Activated CD4-positive, CD25-positive, alpha-beta regulatory T cell (primary cell): ENCODE measurements around the gene PAFAH2.
A peak's percentile ranks its signal among the peaks of the same experiment; 100 is the strongest.
"Not testable (repeated sequence)": the region's sequence is repeated elsewhere in the genome, so short reads cannot be mapped to it uniquely, and the experiment has no call there.

ENCODE experiments used
- DNase-seq, 4 experiments: peaks; one replicate each; lab custom pipeline; 2025; lab: John Stamatoyannopoulos, UW

Gene PAFAH2

DNA sequence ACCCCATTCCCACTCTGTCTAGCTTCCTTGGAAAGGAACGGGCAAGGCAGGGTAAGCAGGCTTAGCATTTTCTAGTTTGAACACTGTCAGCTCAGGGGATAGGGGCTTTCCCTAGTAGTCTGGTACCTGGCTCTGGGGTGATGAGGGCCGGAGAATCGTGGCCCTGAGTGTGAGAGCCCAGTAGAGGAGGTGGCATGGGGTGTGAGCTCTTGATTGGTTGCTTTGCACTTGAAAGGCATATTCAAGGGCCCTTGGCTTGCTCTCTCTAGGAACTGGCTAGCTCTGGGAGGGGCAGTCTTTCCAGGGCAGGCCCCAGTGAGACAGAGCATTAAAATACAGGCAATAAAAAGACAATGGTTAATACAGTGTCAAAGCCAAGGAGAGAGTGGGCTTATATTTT lies 13.0 kb upstream of the PAFAH2 start:
- no peak for DNase-seq

DNA sequence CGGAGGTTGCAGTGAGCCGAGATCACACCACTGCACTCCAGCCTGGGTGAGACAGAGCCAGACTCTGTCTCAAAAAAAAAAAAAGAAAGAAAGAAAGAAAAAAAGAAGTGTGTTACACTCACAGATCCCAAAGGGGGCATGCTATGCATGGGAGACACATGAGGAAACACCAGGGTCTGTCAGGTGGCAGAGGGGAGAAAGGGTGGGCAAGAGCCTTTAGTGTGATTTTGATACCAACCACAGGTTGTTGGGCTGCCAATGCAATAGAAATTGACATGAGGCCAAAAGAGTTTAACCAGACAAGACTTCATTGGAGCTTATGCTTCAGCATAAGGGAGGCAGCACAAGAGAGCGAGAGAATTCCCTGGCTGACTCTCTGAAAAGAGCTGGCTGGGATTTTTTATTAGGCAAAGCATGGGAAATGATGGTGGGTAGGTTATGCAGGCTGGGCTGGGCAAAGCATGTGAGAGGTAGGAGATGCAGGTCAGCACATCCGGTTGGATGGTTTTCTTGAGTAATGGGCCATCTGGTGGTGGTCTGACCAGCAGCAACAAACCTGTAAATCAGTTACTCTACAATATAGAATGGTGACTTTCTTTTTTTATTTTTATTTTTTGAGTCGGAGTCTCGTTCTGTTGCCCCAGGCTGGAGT lies 12.1 kb upstream of the PAFAH2 start:
- no peak for DNase-seq

DNA sequence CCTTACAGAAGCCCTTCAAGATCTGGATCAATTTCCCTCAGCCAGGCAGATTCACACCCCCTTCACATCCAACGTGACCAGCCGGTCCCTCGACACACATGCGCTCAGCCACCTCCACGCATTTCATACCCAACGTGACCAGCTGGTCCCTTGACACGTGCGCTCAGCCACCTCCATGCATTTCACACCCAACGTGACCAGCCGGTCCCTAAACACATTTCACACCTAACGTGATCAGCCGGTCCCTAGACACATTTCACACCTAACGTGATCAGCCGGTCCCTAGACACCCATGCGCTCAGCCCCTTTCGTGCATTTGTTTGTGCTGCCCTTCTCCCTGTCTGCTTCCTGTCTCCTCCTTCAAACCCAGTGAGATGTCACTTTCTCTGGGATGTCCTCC lies 8.8 kb upstream of the PAFAH2 start:
- no peak for DNase-seq

- no peak for DNase-seq
These were observed 7.7 kb upstream of the PAFAH2 start for GRCh38 chr1:26005434-26006105.

- no peak for DNase-seq
These were observed 5.9 kb upstream of the PAFAH2 start for GRCh38 chr1:26003756-26004155.

GRCh38 chr1:26003262-26003661 lies 5.4 kb upstream of the PAFAH2 start:
- no peak for DNase-seq

GRCh38 chr1:25999041-25999800 lies 1.4 kb upstream of the PAFAH2 start:
- DNase-seq, result no peak

DNA sequence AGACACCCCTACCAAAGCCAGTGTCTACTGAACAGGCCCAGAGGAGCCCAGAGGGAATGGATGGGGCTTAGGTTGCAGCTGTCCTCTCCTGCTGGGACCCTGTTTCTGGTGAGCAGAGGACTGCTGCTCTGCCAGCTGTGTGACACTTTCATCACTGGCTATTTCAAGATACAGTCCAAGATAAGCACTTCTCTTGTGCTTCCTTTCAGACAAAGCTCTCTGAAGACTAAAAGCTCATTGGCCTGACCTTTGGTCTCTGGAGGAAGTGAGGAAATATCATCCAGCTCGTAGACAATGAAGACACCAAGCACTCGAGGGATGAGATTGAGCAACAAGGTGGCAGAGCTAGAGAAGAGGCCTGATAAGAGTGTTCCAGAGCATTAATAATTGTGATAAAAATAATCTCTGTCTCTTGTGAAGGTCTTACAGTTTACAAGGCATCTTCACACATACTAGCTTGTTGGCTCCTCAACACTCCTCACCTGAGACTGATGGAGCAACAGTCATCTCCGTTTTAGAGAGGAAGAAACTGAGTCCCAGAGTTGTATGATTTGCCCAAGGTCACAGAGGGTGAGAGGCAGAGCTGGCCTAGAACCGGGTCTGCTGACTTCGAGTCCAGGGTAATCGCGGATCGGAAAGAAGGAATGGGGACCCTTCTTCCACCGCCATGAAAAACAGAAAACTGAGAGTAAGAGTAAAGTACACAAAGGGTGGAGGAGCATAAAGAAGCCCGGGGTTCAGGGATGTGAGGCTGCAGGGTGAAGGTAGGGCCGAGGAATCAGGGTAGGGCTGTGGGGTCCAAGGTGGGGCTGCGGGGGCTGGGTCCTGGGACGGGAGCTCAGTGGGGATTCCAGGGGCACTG lies 666 bp downstream of the PAFAH2 start:
- no peak for DNase-seq

DNA sequence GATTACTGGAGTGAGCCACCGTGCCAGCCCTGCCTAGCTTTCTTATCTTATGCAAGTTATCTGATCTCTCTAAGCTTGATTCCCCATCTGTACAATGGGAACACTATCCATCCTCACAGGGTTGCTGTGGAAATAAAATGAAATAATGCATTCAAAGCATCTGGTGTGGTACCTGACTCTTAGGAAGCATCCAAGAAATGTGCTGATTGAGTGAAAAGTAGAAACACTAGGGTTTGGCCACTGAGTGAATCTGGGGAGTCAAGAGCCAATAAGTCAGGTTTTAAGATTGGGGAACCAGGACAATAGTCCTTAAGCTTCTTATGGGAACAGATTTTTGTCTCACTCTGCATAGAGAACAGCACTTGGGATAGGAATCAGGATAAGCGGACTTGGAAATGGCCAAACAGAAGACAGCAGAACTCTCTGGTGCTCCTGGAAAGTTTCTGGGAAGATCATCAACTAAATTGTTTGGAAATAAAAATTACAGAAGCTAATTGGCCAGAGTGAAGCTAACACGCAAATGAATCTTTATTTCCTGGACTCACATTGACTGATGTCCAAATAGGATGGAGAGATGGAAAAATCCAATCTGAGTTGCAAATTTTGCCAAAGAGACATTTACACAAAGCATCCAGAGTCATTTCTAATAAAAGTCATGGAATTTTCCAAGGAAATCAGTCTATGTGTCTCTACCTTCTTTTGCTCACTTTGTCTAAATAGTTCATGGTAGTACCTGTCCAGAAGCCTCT lies 3.3 kb downstream of the PAFAH2 start:
- DNase-seq, result no peak

DNA sequence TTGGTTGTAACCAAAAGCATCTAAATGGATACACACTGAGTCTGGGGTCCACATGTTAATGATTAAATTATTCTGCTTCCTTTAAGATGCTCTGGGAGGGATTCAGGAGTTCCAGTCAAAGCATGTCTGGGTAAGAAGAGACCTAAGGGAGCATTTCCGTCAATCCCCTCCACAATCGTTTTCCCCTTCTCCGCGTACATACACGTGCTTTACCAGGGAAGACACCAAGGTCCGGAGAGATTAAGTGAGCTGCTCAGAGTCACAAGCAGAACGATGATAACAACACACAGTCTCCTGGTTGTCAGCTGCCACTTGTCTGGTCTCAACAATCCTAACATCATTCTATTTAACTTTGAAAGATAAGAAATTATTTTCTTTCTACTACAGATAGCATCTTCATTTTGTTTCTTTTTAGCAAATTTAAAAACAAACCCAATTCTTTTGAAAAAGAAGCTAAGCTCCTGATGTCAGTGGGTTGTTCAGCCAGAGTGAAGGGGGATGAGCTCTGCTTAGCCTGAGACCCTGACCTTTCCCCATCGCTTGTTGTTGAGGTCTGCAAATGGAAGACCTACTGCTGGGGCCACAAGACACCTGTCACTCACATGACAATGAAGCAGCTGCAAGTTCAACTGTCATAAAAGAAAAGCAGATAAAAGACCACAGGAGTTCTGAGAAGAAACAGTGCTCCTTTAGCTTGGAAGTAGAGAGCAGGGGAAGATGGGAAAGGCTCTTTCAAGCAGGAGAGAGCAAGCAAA lies 4.5 kb downstream of the PAFAH2 start:
- no peak for DNase-seq

- DNase-seq, result no peak
These were observed 5.1 kb downstream of the PAFAH2 start for GRCh38 chr1:25992689-25993171.

GRCh38 chr1:25991937-25992688 lies 5.8 kb downstream of the PAFAH2 start:
- no peak for DNase-seq

DNA sequence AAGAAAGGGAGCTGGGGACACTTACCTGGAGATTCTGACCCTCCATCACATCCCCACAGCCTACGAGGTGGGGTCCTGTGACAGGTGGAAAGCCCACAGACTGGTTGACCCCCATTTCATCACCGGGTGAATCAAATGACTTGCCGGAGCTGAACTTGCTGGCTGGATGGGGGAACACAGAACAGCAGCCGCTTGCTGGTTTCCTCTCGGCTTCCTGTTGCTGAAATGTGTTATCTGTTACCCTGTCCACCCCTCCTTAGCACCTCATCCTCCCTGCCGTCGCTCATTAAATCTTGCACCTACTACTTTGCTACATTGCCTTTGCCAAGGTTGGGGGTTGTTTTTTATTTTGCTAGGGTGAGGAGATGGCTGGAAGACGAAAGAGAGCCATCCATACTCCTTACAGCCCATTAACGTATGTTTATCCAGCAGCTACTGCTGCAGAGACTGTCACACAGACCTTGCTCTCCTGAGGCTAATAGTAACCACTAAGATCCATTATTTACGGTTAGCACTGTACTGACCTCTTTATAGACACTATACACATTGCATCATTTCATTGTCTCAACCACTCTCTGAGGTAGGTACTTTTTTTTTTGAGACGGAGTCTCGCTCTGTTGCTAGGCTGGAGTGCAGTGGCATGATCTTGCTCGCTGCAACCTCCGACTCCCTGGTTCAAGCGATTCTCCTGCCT lies 7.0 kb downstream of the PAFAH2 start:
- peak in 1 of 4 experiments; percentile 14 for DNase-seq

DNA sequence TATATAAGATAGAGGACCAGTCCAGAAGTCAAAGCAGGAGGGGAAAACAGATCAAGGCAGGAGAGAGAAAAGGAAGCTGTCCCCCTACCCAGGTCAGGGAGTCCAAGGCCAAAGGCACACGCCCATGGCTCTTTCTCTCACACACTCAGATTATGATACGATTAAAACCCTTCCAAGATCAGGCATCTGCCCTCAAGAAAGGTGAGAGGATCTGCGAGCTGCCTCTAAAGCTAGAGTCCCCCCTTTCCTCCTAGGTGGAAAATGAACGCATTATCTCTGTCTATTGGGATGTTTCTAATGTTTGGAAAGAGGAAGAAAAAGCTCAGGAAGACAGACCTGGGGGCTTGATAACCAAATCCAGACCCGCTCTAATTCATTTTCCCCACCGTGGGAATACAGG lies 7.6 kb downstream of the PAFAH2 start:
- DNase-seq, result no peak

- DNase-seq, result no peak
These were observed 8.2 kb downstream of the PAFAH2 start for GRCh38 chr1:25989440-25990234.

DNA sequence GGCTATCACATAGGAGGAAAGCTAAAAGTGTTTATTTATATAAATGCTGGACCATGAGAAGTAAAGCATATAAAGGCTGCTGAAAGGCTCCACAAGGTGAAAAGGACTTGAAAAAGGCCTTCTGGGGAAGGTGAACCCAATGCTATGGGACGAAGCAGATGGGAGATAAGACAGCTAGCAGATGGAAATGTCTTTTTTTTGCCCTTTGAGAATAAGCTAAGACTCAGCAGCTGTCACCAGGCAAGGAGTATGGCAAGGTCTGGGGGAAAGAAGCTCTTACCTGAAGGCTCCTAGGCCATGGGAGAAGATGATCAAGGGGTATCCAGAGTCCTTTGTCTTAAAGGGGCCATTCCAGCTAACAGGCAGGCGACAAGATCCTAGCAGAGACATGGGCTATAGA lies 9.9 kb downstream of the PAFAH2 start:
- DNase-seq, result no peak

DNA sequence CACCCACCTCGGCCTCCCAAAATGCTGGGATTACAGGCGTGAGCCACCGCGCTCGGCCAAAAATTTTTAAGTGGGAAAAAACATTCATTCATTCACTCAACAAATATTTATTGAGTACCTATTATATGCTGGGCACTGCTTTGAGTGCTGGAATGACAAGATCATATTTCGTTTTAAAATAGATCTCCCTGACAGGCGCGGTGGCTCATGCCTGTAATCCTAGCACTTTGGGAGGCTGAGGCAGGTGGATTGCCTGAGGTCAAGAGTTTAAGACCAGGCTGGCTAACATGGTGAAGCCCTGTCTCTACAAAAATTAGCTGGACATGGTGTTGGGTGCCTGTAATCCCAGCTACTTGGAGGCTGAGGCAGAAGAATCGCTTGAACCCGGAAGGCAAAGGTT lies 11.1 kb downstream of the PAFAH2 start:
- DNase-seq, result not testable (repeated sequence)

DNA sequence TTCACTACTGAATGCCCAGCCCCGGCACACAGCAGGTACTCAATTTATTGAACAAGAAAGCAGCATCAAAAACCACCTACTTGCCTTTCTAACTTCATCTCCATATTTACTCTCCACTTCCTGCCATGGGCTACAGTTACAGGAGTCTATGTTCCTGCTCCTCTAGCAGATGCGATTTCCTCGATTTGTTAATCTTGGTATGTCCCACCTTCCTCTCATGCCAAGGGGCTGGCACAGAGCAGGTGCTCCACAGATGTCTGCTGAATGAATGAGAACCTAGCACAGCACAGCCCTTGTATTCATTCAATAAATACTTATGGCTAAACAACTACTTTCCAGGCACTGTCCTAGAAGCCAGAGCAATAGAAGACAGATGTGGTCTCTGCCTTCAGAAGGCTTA lies 12.2 kb downstream of the PAFAH2 start:
- DNase-seq, result no peak
